Effector CD8-positive, alpha-beta T cell (primary cell): ENCODE measurements around the gene IRX4.

Experiments used
- DNase-seq: peaks from one replicate; lab custom pipeline; 2025; lab: John Stamatoyannopoulos, UW
- total RNA-seq, 4 experiments: gene quantifications; one replicate each; lab custom pipeline; 2026; lab: John Stamatoyannopoulos, UW

The IRX4 gene
- 0 to 0.37 (median 0) reads per million in 4 experiments for total RNA-seq

DNA sequence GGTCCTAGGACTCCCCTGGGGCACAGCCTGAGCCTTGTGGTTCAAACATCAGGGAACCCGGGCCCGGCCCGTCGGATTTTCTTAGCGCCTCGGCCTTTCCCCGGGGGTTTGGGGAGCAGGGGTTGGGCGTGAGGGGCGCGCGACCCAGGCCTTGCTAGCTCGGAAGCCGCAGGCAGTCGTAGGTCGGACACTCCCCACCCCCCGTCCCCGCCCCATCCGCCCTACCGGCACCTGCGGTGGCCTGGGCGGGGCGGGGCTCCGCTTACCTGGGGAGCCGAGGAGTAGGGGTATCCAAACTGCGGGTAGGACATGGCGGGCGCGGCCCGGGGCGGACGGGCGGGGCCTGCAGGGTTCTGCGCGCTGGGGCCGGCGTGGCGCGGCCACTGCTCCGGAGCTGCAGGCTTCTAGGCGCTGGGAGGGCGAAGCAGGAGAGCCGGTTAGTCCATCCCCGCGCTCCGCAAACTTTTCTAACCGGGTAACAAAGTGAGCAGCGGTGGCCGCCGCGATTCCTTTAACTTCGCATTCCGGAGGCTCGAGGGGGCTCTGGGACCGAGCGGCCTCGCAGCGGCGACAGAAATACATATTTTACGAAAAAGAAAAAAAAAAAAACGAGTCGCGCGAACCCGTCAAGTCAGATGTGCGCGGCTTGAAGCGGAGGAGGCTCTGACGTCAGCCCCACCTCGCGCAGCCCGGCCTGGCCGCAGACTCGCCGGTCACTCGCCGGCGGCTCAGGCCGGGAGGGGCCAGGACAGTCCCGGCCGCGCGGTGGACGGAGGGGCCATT is at the start of gene IRX4:
IRX4 (minus strand) TSS at position 589 of the 783 bp plus-strand sequence; CDS start at position 311, 278 bp downstream.
- DNase-seq = no peak

DNA sequence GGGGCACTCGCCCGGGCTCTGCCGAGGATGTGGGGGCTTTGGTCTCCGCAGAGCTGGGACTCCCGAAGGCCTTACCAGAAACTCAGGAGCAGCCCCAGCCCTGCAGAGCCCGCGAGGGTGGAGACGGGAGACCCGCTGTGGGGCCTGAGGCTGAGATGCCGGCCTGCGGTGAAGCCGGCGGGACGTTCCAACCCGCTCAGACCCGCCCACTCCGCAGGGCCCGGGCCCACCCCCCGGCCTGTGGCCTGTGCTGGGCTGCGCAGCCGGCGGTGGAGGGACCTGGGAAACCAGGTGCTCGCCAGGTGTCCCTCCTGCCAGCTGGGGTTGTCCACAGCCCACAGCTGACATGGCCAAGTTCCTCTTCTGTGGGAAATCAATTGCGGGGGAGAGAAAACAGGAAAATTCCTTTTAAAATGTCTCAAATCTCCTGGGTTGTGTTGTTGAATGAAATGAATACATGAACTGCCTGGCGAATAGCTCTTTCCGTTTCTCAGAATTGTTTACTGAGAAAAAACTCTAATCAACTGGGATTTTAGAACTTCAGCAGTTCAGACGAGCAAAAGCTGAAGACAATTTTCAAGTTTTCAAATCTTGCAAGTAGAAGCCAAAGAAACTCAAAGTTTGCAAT is 49.0 kb upstream of the IRX4 start:
- no peak for DNase-seq

DNA sequence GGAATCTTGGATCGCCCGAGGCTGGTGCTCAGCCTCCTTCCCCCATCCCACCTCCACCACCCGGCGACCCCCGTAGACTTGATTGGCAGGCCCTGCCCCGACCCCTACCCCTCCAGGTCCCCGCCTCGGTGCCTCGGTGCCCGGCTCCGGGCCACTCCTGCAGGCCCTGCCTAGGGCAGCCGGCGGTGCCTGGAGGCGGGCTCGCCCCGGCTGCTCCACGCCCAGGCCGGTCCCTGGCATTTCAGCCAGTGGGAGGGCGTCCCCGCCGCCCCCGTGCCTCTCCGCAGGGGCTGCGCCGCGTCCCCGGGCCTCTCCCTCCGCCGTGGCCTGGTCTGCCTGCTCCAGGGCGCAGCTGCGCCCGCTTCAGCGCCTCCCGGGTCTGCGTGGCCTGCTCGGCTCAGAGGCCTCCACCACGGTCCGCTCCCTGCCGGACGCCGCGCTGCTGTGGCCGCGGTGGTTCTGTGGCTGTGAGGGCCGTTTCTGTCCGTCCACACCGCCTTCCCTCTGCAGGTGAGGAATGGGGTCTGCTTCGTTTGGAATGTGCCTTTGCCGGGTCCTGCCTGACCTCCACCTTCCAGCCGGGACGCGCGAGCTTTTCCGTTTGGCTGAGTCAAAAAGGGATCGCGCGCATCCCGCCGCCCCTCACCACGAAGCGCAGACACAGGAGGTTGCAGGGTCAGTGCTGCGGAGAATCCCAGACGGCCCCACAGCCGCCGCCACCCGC is 48.3 kb upstream of the IRX4 start:
- DNase-seq = no peak

DNA sequence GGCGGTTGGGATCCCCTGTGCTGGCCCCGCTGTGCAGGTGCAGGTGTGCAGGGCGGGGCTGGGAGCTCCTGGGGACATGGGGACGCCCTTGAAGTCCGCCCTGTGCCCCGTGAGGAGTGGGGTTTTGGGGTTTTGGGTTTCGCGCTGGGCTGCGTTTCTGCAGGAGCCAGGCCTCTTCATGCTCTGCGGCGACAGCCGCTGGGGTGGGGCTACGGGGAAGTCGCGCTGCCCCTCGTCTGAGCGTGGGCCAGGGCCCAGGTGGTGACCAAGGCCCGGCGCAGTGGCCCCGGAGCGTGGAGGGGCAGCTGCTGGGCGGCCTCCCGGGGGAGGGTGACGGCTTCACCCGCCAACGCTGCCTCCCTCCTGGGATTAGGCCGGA is 47.8 kb upstream of the IRX4 start:
- no peak for DNase-seq

DNA sequence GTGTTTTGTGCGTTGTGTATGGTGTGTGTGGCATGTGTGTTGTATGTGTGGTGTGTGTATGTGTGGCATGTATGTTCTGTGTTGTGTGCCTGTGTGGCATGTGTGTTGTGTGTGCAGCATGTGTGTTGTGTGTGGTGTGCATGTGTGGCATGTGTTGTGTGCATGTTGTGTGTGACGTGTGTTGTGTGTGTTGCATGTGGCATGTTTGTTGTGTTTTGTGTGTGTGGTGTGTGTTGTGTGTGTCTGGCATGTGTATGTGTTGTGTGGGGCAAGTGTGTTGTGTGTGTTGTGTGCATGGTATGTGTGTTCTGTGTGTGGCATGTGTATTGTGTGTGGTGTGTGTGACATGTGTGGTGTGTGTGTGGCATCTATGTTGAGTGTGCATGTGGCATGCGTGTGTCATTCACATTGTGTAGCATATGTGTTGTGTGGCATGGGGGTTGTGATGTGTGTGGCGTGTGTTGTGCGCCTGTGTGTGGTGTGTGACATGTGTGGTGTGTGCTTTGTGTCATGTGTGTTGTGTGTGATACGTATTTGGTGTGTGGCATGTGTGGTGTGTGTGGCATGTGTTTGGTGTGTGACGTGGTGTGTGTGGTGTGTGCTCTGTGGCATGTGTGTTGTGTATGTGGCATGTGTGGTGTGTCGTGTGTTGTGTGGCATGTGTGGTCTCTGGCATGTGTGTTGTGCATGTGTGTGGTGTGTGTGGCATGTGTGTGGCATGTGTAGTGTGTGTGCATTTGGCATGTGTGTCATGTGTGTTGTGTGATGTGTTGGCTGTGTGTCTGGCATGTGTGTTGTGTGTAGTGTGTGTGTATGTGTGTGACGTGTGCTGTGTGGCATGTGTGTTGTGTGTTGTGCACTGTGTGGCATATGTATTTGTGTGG is 46.6 kb upstream of the IRX4 start:
- no peak for DNase-seq

DNA sequence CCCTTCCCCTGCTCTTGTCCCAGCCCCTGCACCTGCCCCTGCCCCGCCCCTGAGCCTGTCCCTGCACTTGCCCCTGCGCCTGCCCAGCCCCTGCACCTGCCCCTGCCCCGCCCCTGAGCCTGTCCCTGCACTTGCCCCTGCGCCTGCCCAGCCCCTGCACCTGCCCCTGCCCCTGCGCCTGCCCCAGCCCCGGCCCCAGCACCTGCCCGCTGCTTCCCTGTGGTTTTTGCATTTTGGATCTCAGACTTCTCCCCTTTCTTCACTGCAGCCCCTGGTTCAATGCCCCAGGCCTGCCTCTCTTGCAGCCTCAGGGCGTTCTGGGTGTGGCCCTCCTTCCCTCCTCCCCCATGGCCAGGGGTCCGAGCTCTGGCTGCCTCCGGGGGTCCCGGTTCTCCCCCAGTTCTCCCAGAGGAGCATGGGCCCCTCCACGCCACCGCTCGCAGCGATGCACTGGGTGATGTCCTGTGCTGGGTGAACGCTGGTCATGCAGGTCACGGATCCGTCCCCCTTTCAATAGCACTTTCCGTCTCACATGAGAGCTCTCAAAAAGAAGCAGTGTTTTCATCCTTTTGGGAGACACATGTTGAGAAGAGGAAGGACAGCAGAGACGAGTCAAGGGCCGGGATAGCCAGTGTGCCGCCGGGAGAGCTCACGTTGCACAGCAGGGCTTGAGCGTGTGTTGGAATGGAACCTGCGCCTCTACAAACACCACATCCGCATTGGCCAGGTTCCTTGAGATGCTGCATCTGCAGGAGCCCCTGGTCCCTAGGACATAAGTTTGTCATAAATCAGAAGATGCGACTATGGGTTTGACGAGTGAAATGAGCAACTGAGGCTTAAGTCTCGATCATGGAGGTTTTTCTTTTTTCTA is 44.0 kb upstream of the IRX4 start:
- DNase-seq = no peak

DNA sequence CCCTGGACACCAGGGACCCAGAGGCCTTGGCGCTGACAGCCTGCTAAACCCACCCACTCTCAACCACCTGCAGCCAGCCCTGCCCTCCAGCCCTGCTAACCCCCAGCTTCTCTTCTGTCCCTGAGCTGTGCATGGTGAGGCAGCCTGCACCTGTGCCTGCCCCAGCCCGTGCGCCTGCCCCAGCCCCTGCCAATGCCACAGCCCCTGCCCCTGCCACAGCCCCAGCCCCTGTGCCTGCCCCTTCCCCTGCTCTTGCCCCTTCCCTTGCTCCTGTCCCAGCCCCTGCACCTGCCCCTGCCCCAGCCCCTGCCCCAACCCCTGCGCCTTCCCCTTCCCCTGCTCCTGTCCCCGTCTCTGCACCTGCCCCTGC is 43.3 kb upstream of the IRX4 start:
- DNase-seq = no peak

DNA sequence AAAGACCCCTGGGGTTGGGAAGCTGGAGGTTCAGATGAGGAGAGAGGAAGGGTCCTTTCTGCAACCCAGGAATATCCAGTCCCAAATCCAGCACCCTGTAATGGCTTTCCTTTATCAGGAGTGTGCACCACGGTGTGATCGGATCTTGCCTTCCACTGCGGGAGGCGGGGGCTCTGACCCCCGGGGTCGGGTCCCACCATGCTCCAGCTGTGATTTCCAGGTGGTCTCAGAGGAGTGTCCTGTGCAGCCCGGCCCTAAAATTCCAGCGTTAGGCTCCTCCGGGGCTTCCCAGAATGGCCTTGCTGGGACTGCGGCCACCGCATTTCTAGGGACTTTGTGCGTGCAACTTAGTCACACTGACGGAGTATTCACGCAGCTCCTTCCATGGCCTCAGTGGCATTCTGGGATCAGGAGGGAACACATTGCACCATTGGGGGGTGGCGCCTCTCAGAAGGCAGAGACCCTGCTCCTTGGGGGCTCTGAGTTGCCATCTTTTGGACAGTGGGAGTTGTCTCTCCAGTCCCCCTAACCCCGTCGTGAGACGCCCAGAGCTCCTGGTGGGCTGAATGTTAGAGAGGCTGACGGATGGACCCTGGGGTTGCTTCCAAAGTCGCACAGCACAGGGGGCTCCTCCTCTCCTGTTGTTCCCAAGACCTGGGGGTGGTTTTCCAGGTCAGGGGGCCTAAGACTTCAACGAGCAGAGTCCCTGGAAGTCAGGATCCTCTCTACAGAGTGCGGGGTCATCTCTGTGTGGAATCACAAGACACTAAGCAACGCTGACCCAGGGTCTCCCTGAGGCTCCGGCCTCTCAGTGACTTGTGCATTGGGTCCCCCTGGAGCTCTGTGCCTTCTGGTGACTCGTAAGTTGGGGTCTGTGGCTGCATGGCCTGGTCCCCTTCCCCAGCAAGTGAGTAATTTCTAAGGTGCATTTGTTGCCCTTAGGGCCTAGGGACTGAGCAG is 42.7 kb upstream of the IRX4 start:
- DNase-seq = no peak

DNA sequence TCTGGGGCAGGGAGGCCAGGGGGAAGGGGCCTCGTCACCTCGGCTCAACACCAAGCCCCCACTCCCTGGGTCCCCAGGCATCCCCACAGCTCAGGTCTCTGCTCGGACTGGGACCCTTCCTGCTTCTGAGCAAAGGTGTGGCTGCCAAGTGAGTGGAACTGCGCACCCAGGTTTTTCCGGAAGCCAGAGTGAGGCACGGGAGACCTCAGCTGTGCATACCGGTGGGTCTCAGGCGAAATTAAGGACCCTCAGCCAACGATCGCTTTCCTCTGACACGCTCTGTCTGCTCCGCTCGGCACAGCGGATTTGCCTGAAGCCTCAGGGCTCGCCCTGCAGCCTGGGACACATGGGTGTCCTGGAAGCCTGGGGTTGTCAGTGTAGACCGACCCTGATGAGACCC is 41.0 kb upstream of the IRX4 start:
- no peak for DNase-seq

DNA sequence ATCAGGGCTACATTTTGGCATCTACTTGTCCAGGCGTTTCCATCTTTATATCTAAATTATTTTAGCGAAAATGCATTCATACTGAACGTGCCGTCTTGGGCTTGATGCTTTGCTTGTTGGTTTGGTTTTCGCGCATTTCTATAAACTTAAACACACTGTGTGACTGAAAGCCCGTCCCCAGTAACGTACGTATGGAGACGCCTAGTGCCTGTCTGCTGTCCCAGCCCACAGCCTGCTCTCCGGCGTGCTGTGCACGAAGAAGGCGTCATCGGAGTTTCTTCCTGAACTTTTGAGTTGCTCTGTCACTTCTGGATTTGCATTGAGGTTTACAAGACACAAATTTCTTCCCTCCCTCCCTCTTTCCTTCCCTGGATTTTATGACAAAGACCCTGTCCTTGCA is 40.6 kb upstream of the IRX4 start:
- no peak for DNase-seq

DNA sequence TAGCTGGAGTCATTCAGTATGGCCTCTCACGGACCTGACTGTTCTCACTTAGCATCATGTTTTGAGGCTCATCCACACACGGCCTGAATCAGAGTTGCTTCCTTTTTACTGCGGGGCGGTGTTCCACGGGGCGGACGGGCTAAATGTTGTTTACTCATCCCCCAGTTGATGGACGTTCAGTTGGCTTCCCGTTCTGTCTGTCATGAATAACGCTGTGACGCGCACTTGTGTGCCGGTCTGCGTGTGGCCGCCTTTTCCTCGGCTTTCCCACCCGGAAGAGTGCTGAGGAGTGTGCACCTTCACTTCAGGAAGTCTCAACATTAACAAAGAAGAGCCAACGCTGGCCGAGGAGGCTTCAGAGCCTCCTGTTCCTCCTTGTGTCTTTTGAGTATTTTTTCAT is 39.0 kb upstream of the IRX4 start:
- DNase-seq = no peak

DNA sequence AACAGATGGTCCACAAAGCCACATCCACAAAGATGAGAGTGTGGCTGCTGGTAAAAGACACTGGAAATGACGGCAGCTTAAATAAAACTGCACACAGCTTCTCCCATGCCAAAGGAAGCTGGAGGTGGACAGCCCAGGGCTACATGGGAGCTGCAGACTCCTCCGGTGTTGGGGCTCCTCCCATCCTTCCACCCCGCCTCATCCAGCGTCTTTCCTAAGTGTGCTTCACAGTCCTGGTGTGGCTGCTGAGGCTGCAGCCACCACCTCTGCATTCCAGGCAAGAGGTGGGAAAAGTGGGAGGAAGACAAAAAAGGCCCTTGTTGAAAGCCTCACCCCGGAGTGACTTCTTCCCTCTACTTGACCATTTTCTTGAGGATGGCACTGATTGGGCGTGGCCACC is 37.0 kb upstream of the IRX4 start:
- no peak for DNase-seq

DNA sequence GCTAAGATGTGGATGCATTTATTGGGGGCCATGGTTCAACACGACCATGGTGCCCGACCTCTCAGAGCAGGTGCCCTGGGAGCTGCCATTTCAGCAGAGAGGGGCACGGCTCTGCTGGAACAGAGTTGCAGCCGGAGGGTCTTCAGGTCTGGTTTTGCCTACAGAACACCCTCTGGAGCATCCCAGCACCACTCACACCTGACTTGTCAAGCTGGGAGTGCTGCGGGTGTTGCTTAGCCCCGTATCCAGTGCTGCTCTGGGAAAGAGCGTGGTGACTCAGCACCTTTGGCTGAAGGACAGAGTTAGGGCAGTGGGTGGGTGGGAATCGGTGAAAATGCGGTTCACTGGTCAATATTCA is 36.5 kb upstream of the IRX4 start:
- no peak for DNase-seq

DNA sequence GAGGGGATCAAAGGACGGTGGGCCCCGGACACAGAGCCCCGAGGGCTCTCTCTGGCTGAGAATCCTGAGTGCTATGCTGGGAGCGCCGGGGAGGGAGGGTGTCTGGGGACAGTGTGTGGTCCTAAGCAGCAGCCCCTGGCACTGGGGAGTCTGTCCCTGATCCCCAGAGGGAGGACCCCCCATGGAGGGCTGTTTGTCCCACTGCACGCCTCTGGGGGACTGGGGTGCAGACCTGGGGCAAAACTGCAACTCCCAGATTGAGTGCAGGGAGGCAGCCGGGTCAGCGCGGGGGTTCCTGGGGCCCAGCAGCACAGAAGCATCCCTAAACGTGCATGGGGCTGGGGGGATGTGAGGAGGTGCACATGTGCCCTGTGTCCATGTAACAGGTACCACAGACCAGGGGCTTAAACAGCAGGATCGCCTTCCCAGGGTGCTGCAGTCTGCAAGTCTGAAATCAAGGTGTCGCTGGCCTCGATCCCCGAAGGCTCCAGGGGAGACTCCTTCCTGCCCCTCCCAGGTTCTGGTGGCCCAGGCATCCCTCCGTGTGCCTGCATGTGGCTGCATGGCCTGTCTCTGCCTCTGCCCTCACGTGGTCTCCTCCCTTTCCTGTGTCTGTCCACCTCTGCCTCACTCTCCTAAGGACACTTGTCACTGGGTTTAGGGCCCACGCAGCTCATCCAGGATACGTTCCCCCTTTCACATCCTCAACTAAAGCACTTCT is 35.9 kb upstream of the IRX4 start:
- no peak for DNase-seq

DNA sequence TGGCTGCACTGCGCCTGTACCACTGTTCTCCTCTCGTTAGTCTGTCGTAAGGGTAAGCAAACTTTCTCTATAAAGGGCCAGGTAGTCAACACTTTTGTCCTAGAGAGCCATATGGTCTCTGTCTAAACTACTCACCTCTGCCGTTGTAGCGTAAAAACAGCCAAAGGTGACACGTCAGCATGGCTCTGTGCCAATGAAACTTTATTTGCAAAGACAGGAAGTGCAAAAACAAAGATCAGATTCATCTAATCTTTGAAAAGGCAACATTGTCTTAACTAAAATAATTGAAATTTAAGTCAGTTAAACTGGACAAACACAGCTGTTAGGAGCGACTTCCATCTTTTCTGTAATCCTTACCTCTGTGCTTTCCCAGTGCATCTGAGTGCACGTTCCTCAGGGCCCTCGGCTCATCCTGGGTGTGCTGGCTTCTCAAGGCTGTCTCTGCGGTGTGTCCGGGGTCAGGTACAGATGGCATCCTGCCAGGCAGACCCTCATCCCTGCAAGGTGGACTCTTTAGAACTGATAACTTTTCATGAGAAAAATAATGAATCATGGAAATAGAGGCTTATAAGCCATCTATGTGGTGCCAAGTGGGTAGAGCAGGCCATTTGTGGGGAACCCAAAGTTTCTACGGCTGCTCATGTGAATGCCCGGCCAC is 35.2 kb upstream of the IRX4 start:
- no peak for DNase-seq

DNA sequence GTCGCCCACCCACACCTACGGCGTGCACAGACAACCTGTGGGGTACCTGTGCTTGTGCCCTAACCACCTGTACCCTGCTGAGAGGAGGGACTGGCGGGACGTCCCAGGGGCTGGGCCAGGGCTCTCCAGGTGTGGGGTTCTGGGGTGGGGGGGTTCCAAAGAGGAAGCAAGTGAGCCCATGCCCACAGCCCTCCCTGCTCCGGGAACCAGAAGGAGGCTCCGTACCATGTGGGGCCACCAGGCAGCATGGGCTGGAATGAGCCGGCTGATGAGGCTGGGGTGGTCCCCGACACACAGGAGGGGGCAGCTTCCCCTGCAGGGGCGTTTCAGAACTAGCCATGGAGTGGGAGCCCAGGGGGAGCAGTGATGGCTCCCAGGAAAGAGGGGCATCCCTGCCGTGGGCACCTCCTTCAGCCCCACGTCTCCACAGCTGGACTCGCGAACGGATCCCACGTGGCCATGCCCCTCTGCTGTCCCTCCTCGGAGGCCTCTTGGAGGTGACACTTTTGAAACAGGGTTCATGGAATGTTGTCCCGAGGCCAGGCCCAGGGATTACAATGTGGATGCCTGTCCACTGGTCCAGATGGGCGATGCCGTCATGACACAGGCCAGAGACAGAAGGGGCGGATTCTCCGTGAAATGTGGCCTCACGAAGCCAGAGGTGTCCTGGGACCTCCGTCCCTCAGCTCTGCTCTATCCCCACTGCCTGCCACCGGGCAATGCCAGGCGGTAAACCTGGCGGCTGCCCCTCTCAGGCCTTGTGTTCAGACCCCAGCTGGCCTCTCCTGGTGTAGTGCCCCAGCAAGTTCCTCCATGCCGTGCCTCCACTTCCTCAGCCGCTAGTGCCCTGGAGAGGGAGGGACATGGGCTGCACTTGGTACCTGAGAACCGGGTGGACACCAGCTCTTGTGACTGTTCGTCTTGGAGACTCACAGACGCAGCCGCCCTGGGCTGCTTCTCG is 33.6 kb upstream of the IRX4 start:
- DNase-seq = no peak

DNA sequence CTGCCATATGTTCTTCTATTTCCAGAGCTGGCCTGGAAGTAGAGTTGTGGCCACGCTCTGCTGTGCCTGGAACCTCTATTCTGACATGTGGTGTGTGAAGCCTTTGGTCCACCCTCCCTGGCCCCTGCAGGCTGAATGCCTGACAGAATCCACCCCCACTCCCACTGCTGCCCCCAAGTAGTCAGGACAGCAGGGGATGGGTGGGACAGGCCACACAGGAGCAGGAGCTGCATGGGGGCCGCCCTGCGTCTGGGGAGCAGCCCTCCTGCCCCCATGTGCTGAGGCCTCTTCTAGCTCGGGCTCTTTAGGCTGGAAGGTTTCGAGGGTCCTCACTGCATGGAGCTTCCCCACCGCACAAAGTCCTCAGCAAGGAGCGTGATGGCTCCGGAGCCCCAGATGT is 32.6 kb upstream of the IRX4 start:
- no peak for DNase-seq

DNA sequence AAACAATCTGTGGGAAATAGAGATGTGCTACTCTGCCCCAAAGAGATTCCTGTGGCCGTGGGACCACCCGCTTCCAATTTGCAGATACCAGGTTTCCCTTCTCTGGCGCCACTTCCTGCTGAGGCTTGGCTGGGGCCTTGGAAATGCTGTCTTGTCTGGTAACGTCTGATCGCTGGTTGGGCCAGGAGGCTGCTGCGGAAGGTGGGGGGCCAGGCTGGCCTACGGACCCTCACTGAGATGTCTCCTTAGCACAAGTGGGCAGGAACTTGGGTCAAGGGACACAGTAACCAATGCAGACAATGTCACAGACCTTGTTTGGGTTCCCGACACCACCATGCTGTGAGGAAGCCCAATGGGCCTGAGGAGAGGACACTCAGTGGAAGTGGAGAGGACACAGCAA is 31.7 kb upstream of the IRX4 start:
- DNase-seq = no peak
